ENCODE data around the gene ZRANB1.

Gene ZRANB1

GRCh38 chr10:125016611-125017202, 74.8 kb downstream of the ZRANB1 start:
- no peak overlapping the region for H3K27ac ChIP-seq
- TF ChIP-seq ZFX (IDR thresholded peaks at IDR 0.05; ENCODE audit: borderline replicate concordance) (no peak), CTCF (IDR thresholded peaks at IDR 0.05) (no peak)

- H3K27ac ChIP-seq, result no peak overlapping the region
- TF ChIP-seq ZFX (IDR thresholded peaks at IDR 0.05; ENCODE audit: borderline replicate concordance), result no peak
- TF ChIP-seq CTCF (IDR thresholded peaks at IDR 0.05), result no peak
Observed at GRCh38 chr10:125017547-125018298, 75.8 kb downstream of the ZRANB1 start.

GRCh38 chr10:125018576-125019143, 76.7 kb downstream of the ZRANB1 start:
- no peak overlapping the region for H3K27ac ChIP-seq
- TF ChIP-seq ZFX (IDR thresholded peaks at IDR 0.05; ENCODE audit: borderline replicate concordance) (no peak), CTCF (IDR thresholded peaks at IDR 0.05) (no peak)

GRCh38 chr10:125020386-125020785, 78.5 kb downstream of the ZRANB1 start:
- no peak overlapping the region for H3K27ac ChIP-seq
- TF ChIP-seq CTCF (IDR thresholded peaks at IDR 0.05), result no peak
- TF ChIP-seq ZFX (IDR thresholded peaks at IDR 0.05; ENCODE audit: borderline replicate concordance), result no peak

GRCh38 chr10:125020871-125021270, 78.9 kb downstream of the ZRANB1 start:
- no peak overlapping the region for H3K27ac ChIP-seq
- TF ChIP-seq CTCF (IDR thresholded peaks at IDR 0.05) (no peak), ZFX (IDR thresholded peaks at IDR 0.05; ENCODE audit: borderline replicate concordance) (no peak)

GRCh38 chr10:125021686-125022344, 79.9 kb downstream of the ZRANB1 start:
- no peak overlapping the region for H3K27ac ChIP-seq
- TF ChIP-seq CTCF (IDR thresholded peaks at IDR 0.05) (no peak), ZFX (IDR thresholded peaks at IDR 0.05; ENCODE audit: borderline replicate concordance) (no peak)

Data from 22Rv1 (cell line).